Tongue (tissue), 2 donors: Measurements from ENCODE around the gene ZC3H12D. TPM values are rescaled to one million over a fixed set of nuclear protein-coding genes. Genes with fewer than 3 reads are reported as not detected.
"Not testable (repeated sequence)": the region's sequence is repeated elsewhere in the genome, so short reads cannot be mapped to it uniquely, and the experiment has no call there.

Experiments used
- DNase-seq: peaks from one replicate; pipeline ENCODE4 v3.0.0-alpha.2; 2015
- total RNA-seq: library from RNA; depleted of rRNA; stranded (reverse); fragments of >200 nt; gene quantifications from one replicate; pipeline ENCODE4 v1.2.3, GENCODE V29; 2014

The ZC3H12D gene
- total RNA-seq, 1 donor from 2014 or later = 0.72 TPM

- no peak for DNase-seq
Observed at GRCh38 chr6:149458806-149459205, 26.0 kb downstream of the ZC3H12D start.

GRCh38 chr6:149458196-149458595 is 26.6 kb downstream of the ZC3H12D start:
- DNase-seq = no peak

GRCh38 chr6:149457316-149457884 is 27.4 kb downstream of the ZC3H12D start:
- no peak for DNase-seq

DNA sequence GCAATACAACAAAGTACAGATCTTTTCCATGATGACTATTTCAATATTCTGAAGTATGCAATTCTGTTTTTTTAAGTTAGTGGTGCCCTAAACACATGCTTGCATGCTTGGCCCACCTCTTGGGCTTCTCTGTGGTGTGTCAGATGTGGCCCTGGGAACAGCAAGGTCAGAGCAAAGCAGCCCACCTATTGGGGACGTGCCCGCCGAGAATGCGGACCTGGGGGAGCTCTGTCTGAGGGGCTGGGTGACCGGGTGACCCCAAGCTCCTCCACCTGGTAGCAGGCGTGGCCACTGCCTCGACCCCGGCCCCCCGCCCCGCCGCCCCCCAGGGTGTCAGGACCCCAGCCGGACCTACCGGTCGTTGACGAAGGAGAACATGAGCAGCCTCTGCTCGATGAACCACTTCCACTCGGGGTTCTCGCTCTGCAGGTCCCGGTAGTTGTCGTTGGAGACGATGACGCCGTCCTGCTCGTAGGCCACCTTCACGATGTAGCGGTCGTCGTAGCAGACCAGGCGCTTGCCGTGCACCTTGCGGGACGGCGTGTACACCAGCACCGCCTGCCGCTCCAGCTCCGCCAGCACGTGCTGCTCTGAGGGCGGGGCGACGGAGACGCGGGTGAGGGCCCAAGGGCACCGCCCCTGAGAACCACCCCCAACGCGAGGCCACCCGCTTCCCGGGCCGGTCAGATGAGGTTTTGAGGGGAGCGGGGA is 28.3 kb downstream of the ZC3H12D start:
- DNase-seq = no peak

- peak; percentile 19 for DNase-seq
Observed at GRCh38 chr6:149455031-149455732, 29.6 kb downstream of the ZC3H12D start.

GRCh38 chr6:149454346-149454848 is 30.4 kb downstream of the ZC3H12D start:
- DNase-seq = peak; percentile 86

DNA sequence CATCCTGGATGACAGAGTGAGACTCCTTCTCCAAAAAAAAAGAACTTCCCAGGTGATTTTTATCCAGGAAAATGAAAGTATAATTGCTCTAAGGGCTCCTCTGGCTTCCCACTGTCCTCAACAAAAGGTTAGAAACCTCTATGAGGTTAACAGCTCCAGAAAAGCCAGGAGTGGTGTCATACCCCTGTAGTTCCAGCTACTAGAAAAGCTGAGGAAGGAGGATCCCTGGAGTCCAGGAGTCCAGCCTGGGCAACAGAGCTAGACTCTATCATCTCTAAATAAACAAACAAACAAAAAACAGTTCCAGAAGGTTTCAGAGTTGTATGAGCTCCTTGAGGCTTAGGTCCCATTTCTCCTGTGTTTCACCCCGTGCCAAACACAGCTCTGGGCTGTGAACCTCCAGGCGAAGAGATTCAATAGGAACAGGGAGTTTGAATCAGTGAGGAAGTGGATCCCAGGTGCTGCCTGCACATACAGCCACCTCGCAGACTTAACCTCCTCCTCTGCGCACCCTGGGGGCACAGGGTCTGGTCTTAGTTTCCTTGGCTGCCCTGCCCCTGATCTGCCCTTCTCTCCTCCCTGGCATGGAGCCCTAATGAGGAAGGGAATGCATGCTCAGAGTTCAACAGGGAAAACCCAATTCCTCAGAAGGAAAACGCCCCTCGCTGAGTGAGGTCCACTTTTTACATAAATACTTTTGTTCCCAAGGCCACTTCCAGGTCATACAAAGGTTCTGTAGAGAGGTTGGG is 31.0 kb downstream of the ZC3H12D start:
- DNase-seq = no peak

DNA sequence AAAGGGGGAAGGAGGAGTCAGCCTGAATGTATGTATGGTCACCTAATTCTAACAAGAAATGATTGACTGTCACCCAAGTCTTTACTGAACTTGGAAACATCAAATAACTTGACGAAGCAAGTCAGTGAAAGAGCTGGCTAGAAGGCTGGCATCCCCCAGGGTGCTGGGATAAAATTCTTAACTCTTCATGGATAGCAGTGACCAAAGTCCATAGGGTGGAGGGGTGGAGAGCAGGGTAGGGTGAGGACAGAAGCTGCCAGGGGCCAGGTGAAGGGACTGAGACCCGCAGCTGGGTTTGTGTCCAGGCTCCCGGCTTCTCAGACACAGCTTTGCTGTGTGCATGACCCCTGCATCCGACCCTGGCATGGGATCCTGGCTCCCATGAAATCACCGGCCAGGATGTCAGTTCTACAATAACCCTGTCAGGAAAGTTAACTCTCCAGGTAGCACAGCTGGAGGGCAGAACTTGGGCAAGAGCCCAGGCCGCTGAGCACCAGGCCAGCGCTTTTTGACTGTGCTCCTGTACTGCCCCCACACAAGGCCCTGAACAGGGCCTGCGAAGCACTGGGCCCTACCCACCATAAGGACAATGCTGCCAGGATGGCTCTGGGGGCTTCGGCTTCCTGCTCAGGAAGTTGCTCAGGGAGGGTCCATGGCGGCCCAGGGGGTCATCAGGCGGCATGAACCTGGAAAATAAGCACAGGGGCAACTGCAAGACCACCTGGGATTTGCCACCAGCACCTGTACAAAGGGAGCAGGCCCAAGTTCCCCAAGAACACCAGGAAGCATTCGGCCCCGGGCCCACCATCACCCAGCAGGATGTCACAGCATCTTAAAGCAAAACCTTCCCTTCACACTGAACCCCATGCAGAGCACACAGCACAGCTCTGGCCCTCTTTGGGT is 32.5 kb downstream of the ZC3H12D start:
- DNase-seq = no peak

GRCh38 chr6:149451376-149452036 is 33.3 kb downstream of the ZC3H12D start:
- DNase-seq = peak; percentile 49

GRCh38 chr6:149450679-149451375 is 34.0 kb downstream of the ZC3H12D start:
- peak; percentile 46 for DNase-seq

DNA sequence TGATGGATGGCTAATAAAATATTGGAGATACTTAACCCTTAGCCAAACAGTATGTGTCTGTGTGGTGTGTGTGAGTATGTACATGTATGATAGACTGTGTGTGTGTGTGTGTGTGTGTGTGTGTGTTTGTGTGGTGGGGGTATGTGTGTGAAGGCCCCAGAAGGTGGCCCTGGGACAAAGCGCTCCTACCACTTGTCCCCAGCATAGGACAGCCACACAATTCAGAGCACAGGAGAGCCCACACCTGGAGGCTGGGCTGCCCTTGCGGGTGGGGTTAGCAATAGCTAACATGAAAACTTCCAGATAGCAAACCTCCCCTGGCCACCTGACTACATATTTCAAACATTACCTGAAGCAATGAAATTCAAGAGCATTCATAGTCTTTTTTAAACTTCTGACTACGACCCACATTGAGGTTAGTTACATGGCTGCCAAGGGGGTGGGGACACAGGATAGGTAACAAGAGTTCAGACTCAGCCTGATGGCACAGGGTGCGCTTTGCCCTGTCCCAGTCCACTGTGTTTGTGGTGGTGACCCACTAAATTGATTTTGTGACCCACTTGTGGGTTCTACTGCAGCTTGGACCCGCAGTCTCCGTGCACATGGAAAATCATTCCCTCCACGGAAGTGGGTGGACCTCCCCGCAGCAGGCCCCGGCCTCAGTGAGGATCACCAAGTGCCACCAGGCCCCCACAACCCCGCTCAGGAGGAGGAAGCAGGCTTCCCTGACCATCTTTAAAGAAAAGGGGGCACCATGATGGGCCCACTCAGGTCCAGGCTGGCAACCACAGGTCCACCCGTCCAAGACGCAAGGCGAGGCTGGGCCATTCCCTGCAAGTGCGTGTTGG is 34.8 kb downstream of the ZC3H12D start:
- no peak for DNase-seq

DNA sequence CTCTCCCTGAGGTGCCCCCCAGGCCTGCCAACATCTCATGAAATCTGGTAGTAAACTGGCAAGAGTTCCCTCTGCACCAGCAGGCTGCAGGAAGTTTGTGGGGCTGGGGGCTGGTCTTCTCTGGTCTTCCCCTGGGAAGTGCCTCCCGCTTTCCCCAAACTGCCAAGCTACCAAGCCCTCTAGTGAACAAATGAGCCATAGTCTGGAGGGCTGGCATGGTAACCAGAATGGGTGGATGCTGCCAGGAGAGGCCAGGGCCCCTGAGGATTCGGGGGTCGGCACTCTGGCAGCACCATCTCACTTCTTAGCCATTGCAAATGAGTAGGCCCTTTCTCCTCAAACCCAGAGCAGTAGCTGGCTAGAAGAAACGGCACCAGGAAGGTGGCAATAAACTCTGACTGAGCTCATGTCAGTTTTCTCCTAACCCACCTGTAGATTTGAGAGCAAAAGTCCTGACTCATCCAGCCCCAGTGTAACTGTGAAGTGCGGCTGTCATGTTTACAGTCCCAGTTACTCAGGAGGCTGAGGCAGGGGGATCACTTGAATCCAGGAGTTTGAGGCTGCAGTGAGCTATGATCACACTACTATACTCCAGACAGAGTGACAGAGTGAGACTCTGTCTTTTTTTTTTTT is 35.9 kb downstream of the ZC3H12D start:
- DNase-seq = no peak

DNA sequence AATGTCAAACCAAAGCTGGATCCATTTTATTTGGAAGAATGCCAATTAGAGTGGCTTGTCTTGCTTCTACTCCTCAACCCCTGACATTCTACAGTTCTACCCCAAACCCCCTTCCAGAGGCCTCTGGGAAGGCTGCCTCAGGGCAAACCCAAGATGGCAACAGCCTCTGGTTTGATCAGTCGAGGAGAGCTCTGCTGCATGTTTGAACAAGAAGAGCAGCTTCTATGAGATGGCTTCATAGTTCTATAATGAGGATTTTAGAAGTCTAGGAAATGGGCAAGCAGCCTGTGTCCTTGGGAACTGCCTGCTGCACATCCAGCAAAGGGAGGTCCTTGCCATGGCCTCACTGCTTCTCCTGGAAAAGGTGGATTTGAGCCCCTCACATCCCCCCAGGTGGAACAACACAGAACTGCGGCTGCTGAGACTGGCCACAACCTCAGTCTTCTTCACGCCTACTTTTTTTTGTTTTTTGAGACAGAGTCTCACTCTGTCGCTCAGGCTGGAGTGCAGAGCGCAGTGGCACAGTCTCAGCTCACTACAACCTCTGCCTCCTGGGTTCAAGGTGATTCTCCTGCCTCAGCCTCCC is 37.9 kb downstream of the ZC3H12D start:
- DNase-seq = no peak

GRCh38 chr6:149445573-149445972 is 39.2 kb downstream of the ZC3H12D start:
- DNase-seq = peak; percentile 69

DNA sequence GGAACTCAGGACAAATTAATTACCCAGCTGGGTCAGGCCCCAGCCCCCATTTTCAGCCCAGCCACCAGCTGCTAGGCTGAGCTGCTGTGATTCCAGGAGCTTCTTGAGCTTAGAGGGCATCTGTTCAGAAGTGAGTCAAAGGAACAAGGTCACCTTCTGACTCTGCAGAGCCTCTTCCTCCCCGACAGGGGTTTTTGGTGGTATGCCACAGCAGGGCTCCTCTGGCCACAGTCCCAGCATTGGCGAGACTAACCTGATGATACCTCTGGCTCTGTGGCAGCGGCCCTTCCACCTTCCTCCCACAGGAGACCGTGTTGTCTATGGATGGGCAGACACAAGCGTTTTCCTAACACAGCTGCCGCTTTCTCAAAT is 39.7 kb downstream of the ZC3H12D start:
- DNase-seq = peak; percentile 5

DNA sequence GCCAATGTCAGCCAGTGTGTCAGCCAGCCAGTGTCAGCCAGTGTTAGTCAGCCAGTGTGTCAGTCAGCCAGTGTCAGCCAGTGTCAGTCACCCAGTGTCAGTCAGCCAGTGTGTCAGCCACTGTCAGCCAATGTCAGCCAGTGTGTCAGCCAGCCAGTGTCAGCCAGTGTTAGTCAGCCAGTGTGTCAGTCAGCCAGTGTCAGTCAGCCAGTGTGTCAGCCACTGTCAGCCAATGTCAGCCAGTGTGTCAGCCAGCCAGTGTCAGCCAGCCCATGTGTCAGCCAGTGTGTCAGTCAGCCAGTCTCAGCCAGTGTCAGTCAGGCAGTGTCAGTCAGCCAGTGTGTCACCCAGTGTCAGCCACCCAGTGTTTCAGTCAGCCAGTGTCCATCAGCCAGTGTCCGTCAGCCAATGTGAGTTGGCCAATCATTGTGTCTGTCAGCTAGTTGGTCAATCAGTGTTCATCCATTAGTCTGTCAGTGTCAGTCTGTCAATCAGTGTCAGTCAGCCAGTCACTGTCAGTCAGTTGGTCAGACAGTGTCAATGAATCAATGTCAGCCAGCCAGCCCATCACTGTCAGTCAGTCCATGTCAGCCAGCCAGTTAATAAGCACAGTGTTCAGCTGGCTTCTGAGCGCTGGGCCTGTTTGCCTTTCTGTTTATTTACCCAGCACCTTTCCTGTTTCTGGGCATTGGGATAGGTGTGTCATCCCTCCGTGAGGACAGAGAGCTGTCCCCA is 40.3 kb downstream of the ZC3H12D start:
- DNase-seq = not testable (repeated sequence)

GRCh38 chr6:149443411-149444181 is 41.2 kb downstream of the ZC3H12D start:
- peak; percentile 31 for DNase-seq
